Measurements from ENCODE around the gene LRRK1.

DNA sequence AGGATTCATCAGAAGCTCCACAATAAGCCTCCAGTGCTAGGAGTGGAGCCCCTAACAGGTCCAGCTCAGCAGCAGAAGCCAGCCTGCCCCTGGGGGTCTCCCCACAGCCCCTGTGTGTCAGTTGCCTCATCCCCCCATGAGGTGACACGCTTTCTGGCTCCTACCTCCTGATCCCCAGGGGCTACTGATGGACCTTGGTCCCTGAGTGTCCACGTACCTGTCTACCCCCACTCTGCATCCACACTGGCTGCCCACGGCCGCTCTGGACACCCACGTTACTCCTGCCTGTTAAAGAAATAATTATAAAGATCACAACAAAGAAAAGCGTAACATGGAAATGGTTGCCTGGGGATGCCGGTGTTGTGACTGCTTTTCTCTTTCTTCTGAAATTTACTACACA is 189.6 kb downstream of the LRRK1 start:
- TF ChIP-seq CTCF (conservative IDR thresholded peaks at IDR 0.05; ENCODE audit: low read depth, low read length): no peak
- TF ChIP-seq EZH2 (IDR thresholded peaks at IDR 0.05; ENCODE audit: low read length, unreplicated experiment): no peak
- no peak for TF ChIP-seq EZH2phosphoT487 (IDR thresholded peaks at IDR 0.05; ENCODE audit: borderline replicate concordance, low read length)
